Panc1 (cell line): ENCODE results near the gene SMARCA2.

Source experiments
- POLR2AphosphoS5 ChIP-seq: IDR thresholded peaks from 2 replicates; pipeline ENCODE4 v1.6.1; 2012; ENCODE audit warnings: mild to moderate bottlenecking, low read depth, low read length, moderate library complexity
- REST ChIP-seq, 2 experiments: IDR thresholded peaks; 2 replicates each; pipeline ENCODE4 v1.6.1; 2011 to 2012; ENCODE audit warnings: low read depth in 2 of 2, control low read depth in 1 of 2, low read length in 1 of 2, mild to moderate bottlenecking in 1 of 2, moderate library complexity in 1 of 2; ENCODE audit not compliant: insufficient read depth in 1 of 2
- TF ChIP-seq, protein P1 (sequence below): fragments of 450-650 bp; IDR thresholded peaks from 2 replicates; pipeline ENCODE4 v1.5.1; 2017; ENCODE audit warnings: mild to moderate bottlenecking

GRCh38 chr9:2231829-2232228, 216.7 kb downstream of the SMARCA2 start:
- TF ChIP-seq POLR2AphosphoS5 (no peak), REST (IDR thresholded peaks at IDR 0.05; ENCODE audit: insufficient read depth in 1 of 2, low read depth in 2 of 2, low read length in 1 of 2) (no peak)
- TF ChIP-seq, protein P1, sequence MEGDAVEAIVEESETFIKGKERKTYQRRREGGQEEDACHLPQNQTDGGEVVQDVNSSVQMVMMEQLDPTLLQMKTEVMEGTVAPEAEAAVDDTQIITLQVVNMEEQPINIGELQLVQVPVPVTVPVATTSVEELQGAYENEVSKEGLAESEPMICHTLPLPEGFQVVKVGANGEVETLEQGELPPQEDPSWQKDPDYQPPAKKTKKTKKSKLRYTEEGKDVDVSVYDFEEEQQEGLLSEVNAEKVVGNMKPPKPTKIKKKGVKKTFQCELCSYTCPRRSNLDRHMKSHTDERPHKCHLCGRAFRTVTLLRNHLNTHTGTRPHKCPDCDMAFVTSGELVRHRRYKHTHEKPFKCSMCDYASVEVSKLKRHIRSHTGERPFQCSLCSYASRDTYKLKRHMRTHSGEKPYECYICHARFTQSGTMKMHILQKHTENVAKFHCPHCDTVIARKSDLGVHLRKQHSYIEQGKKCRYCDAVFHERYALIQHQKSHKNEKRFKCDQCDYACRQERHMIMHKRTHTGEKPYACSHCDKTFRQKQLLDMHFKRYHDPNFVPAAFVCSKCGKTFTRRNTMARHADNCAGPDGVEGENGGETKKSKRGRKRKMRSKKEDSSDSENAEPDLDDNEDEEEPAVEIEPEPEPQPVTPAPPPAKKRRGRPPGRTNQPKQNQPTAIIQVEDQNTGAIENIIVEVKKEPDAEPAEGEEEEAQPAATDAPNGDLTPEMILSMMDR, result no peak
